Measurements from ENCODE around the gene C1QTNF3.

DNA sequence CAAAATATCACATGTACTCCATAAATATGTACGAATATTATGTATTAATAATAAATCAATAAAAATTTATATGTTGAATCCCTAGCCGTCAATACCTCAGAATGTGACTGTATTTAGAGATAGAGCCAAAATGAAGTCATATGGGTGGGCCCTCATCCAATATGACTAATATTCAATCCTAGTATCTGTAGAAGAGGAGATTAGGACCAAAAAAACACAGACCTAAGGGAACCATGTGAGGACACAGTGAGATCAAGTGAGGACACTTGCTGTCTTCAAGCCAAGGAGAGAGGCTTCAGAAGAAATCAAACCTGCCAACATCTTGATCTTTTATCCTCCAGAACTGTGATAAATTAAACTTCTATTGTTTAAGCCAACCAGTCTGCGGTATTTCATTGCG, 31.5 kb downstream of the C1QTNF3 start:
- TF ChIP-seq CTCF (IDR thresholded peaks at IDR 0.05) (no peak), EP300 (IDR thresholded peaks at IDR 0.05) (no peak), POLR2A (IDR thresholded peaks at IDR 0.05) (no peak)
